Uterus (tissue), 2 donors: ENCODE data around the gene BCAR3.

Experiments
- POLR2A ChIP-seq, 2 donors: fragments of 450-650 bp; IDR thresholded peaks; one replicate each; pipeline ENCODE4 v1.6.1; 2016; ENCODE audit warnings: antibody characterized with exemption in 2 of 2, mild to moderate bottlenecking in 1 of 2, moderate library complexity in 1 of 2
- TF ChIP-seq, protein P1 (sequence below), 4 experiments: fragments of 200-600 bp in 2 of 4; fragments of 450-650 bp in 2 of 4; sonication (generic) in 2 of 4; IDR thresholded peaks; one replicate each; pipeline ENCODE4 v1.5.1; 2016 to 2019; ENCODE audit warnings: antibody characterized with exemption in 4 of 4, mild to moderate bottlenecking in 2 of 4, moderate library complexity in 1 of 4

DNA sequence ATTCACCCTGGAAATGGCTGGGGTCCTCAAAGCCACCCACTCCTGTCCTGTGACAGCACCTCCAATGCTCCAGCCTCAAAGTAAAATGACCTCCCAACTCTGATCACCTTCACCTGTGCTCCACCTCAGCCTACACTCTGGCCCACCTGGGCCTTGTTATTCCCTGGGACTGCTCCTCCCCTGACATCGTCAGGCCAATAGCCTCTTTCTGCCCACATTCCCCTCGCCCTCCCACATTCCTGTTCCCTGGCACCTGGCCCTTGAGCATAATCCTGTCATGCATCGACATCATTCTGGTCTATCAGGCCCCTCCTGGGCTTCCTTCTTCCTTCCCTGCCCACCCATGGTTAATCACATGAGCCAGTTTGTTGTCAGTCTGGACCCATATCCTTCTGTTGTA lies 13.2 kb upstream of the BCAR3 start:
- TF ChIP-seq, protein P1, sequence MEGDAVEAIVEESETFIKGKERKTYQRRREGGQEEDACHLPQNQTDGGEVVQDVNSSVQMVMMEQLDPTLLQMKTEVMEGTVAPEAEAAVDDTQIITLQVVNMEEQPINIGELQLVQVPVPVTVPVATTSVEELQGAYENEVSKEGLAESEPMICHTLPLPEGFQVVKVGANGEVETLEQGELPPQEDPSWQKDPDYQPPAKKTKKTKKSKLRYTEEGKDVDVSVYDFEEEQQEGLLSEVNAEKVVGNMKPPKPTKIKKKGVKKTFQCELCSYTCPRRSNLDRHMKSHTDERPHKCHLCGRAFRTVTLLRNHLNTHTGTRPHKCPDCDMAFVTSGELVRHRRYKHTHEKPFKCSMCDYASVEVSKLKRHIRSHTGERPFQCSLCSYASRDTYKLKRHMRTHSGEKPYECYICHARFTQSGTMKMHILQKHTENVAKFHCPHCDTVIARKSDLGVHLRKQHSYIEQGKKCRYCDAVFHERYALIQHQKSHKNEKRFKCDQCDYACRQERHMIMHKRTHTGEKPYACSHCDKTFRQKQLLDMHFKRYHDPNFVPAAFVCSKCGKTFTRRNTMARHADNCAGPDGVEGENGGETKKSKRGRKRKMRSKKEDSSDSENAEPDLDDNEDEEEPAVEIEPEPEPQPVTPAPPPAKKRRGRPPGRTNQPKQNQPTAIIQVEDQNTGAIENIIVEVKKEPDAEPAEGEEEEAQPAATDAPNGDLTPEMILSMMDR (IDR thresholded peaks at IDR 0.05), result no peak
- no peak for TF ChIP-seq POLR2A (IDR thresholded peaks at IDR 0.05)
